GM19452 (cell line): ENCODE data around the gene CSRP1.
"Not testable (repeated sequence)": the region's sequence is repeated elsewhere in the genome, so short reads cannot be mapped to it uniquely, and the experiment has no call there.

ENCODE experiments used
- ATAC-seq: cut with Tn5 transposase; IDR thresholded peaks from one replicate; pipeline ENCODE4 v1.9.1; 2021; ENCODE audit not compliant: unreplicated experiment

CSRP1 gene

GRCh38 chr1:201537891-201538611 is 31.1 kb upstream of the CSRP1 start:
- ATAC-seq, result no peak

- no peak for ATAC-seq
These were observed 30.5 kb upstream of the CSRP1 start for GRCh38 chr1:201537467-201537866.

- ATAC-seq, result no peak
These were observed 30.1 kb upstream of the CSRP1 start for GRCh38 chr1:201537028-201537427.

GRCh38 chr1:201536558-201536957 is 29.6 kb upstream of the CSRP1 start:
- ATAC-seq, result no peak

- ATAC-seq, result no peak
These were observed 29.0 kb upstream of the CSRP1 start for GRCh38 chr1:201535919-201536245.

GRCh38 chr1:201535046-201535918 is 28.4 kb upstream of the CSRP1 start:
- no peak for ATAC-seq

GRCh38 chr1:201533836-201534235 is 26.9 kb upstream of the CSRP1 start:
- ATAC-seq, result no peak

- ATAC-seq, result no peak
These were observed 24.9 kb upstream of the CSRP1 start for GRCh38 chr1:201531551-201532425.

- ATAC-seq, result no peak
These were observed 24.0 kb upstream of the CSRP1 start for GRCh38 chr1:201530741-201531531.

- no peak for ATAC-seq
These were observed 21.8 kb upstream of the CSRP1 start for GRCh38 chr1:201528631-201529252.

- no peak for ATAC-seq
These were observed 21.0 kb upstream of the CSRP1 start for GRCh38 chr1:201527879-201528278.

- ATAC-seq, result no peak
These were observed 18.4 kb upstream of the CSRP1 start for GRCh38 chr1:201525193-201525778.

GRCh38 chr1:201520046-201520575 is 13.2 kb upstream of the CSRP1 start:
- ATAC-seq, result not testable (repeated sequence)

- ATAC-seq, result no peak
These were observed 11.1 kb upstream of the CSRP1 start for GRCh38 chr1:201518071-201518470.

- ATAC-seq, result no peak
These were observed 10.7 kb upstream of the CSRP1 start for GRCh38 chr1:201517631-201518030.

GRCh38 chr1:201516511-201517127 is 9.7 kb upstream of the CSRP1 start:
- ATAC-seq, result no peak

GRCh38 chr1:201515895-201516294 is 9.0 kb upstream of the CSRP1 start:
- ATAC-seq, result no peak

GRCh38 chr1:201515062-201515750 is 8.3 kb upstream of the CSRP1 start:
- ATAC-seq, result no peak

- no peak for ATAC-seq
These were observed 7.5 kb upstream of the CSRP1 start for GRCh38 chr1:201514466-201514865.
